SHP77 treated with DMSO at 0.1 percent for 48 hours (cell line): ENCODE data around the gene BOD1.

Source experiments
- DNase-seq: peaks from one replicate; lab custom pipeline; 2025; lab: John Stamatoyannopoulos, UW

BOD1 gene

GRCh38 chr5:173577166-173577565 is 39.3 kb downstream of the BOD1 start:
- no peak for DNase-seq

GRCh38 chr5:173575985-173576384 is 40.5 kb downstream of the BOD1 start:
- no peak for DNase-seq

- no peak for DNase-seq
Observed at GRCh38 chr5:173574983-173575382, 41.5 kb downstream of the BOD1 start.

GRCh38 chr5:173573126-173573960 is 43.1 kb downstream of the BOD1 start:
- peak; percentile 29 for DNase-seq

GRCh38 chr5:173572431-173573125 is 43.9 kb downstream of the BOD1 start:
- no peak for DNase-seq

- DNase-seq, result no peak
Observed at GRCh38 chr5:173570321-173571090, 45.9 kb downstream of the BOD1 start.

- DNase-seq, result no peak
Observed at GRCh38 chr5:173568703-173569102, 47.7 kb downstream of the BOD1 start.

- DNase-seq, result no peak
Observed at GRCh38 chr5:173568128-173568527, 48.3 kb downstream of the BOD1 start.

GRCh38 chr5:173567548-173567947 is 48.9 kb downstream of the BOD1 start:
- peak; percentile 50 for DNase-seq

GRCh38 chr5:173565491-173566072 is 50.9 kb downstream of the BOD1 start:
- DNase-seq, result no peak

GRCh38 chr5:173564106-173564505 is 52.3 kb downstream of the BOD1 start:
- no peak for DNase-seq

- DNase-seq, result no peak
Observed at GRCh38 chr5:173563246-173563645, 53.2 kb downstream of the BOD1 start.

GRCh38 chr5:173562451-173562850 is 54.0 kb downstream of the BOD1 start:
- DNase-seq, result no peak
